ENCODE data around the gene TMEM134.
A peak's percentile ranks its signal among the peaks of the same experiment; 100 is the strongest.

Gene TMEM134

DNA sequence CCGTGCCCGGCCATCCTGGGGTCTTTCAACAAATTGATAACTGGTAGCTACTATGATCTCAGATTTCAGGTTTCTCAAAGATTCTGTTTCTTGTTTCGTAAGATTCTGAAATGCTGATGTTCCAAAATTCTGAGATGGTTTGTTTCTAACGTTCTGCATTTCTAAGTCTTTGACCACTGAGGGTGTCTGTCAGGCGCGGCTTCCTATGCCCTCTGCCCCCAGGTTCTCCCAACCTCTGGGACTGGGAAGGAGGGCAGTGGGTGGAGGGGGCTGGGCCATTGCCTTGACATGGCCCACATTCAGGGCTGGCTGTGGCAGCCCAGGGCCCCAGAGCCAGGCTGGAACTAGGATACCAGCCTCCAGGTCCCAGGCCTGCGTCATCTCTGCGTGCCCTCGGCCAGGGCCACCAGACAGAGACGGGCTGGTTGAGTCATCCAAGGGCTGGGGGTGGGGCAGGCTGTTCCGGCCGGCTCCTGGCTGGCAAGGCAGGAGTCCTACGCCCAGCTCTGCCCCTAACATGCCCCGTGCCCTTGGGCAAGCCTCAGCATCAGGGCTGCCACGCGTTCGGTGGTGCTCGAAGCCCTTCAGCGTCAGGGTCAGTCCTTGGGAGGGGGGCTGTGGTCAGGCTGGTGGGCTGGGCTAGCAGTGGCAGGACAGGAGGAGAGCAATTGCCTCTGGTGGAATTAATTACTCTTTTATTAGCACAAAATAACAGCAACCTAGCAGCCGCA, 5.2 kb downstream of the TMEM134 start:
- DNase-seq = peak in 14 of 56 donors; percentile 18 to 55 (median 34)

DNA sequence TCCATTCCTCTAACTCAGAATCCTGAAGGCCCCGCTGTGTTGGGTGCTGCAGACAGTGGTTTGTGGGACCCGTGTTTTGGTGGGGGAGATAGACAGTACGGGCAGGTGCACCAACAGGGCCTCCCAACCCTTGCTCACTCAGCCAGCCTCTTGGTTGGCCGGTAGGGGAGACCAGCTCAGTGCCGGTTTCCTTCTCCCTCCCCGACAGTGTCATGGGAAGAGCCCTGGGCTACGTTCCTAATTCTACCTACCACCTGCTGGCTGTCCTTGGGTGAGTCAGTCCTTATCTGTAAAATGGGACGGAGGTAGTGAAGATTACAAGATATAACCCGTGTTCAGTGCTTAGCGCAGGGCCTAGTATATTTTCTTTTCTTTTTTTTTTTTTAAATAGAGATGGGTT, 5.9 kb downstream of the TMEM134 start:
- no peak for DNase-seq

DNA sequence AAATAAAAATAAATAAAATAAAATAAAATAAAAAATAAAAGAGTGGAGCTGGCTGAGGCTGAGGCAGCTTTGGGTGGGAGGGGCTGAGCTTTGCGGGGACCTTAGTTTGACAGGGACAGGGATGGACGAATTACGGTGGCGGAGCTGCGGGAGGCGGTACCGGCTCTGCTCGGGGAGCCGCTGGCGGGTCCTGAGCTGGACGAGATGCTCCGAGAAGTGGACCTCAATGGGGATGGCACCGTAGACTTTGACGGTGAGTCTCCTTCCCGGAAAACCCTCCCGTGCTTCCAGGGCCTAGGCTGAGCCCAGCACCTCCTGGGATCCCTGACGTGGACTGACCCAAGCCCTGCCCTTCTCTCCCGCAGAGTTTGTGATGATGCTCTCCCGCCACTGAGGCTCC, 10.8 kb downstream of the TMEM134 start:
- DNase-seq = no peak

DNA sequence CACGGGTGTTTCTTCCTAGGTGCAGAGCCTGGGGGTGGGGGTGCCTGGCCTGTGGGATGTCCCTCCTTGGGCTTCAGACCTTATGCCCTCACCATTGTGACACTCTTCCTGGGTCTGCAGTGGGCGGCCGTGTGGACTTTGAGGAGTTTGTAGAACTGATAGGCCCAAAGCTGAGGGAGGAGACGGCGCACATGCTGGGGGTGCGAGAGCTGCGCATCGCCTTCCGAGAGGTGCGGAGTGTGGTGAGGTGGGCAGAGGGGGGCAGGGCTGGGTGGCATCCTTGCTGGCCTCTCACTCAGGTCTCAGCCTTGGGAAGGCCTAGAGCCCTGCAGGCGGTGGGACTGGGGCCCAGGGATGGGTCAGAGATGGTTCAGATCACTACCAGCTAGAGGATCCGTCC, 11.6 kb downstream of the TMEM134 start:
- no peak for DNase-seq

DNA sequence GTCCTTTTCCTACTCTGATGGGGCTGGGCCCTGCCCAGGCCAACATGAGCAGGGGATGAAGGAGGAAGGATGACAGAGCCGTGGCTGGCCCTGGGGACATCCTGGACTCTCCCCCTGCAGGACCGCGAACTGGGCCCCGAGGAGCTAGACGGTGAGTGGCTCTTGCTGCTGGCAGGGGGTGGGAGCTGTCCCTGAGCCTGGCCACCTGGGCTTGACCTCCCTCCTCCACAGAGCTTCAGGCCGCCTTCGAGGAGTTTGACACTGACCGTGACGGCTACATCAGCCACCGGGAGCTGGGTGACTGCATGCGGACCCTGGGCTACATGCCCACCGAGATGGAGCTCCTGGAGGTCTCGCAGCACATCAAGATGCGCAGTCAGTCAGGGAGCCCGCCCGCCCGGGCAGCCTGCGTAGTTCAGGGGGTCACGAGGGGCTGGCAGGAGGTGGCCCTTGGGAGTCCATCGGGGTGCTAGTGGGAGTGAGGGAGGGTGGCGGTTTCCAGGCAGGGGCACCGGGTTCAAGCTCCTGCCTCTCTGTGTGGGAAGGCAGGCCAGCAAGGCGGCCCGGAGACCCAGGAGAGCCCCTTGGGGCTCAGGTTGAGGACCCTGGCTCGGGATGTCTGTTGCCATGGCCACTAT, 12.9 kb downstream of the TMEM134 start:
- DNase-seq = no peak

DNA sequence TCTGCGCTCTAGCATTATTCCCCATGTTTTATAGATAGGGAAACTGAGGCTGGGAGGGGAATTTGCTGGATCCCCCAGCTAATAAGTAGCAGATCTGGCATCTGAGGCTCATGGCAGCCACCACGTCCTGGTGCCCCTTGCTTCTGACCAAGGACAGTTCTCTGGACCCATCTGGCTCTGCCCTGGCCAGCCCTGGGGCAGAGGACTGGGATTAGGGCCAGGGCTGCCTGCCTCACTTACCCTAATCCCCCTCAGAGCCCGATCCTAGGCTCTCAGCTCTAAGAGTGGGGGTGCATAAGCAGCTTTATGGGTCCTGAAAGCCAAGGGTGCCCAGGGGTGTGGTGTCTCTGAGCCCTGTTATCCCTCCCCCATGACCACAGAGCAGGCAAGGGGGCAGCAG, 14.0 kb downstream of the TMEM134 start, which contains the start of gene CABP4:
CABP4 (plus strand) TSS at position 301 of the 400 bp plus-strand sequence; CDS start at position 371, 70 bp downstream.
- no peak for DNase-seq

DNA sequence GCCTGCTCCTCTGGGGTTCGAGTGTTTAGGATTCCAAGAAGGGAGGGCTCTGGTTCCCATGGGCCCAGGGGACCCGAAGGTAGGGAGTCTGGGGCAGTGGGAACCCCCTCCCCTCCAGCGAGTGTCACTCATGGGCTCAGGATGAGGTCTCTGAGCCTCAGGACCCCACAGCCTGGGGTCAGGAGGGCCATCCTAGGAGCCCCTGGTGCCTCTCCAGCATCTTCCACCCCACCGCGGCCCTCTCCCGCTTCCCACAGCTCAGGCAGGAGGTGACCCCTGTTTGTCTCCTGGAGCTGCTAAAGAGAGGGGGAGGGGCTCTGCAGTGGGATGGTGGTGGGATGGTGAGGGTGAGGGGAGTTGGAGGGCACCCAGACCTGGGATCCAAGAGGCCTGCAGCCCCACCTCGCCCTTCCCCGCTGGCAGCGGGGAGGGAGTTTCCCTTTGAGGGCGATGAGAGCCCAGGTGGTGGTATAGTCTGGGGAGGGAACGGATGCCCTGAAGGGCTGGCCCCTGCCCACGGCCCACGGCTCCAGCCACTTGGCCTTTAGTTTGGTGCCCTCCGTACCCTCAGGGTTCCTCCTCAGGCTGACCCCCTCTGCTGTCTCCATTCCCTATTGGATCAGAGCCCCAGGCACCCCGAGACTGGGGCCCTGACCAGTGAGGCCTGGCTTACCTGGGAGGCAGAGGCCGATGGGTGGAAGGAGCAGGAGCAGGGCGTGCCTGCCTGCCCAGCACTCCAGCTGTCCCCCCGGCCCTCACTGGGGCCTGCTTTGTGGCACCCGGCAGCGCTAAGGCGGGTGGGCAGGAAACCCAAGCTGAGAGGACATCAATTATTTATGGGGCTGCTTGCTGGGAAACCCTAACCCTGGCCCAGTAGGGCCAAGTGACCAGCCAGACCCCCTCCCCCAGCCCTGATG, 15.0 kb downstream of the TMEM134 start:
- no peak for DNase-seq

DNA sequence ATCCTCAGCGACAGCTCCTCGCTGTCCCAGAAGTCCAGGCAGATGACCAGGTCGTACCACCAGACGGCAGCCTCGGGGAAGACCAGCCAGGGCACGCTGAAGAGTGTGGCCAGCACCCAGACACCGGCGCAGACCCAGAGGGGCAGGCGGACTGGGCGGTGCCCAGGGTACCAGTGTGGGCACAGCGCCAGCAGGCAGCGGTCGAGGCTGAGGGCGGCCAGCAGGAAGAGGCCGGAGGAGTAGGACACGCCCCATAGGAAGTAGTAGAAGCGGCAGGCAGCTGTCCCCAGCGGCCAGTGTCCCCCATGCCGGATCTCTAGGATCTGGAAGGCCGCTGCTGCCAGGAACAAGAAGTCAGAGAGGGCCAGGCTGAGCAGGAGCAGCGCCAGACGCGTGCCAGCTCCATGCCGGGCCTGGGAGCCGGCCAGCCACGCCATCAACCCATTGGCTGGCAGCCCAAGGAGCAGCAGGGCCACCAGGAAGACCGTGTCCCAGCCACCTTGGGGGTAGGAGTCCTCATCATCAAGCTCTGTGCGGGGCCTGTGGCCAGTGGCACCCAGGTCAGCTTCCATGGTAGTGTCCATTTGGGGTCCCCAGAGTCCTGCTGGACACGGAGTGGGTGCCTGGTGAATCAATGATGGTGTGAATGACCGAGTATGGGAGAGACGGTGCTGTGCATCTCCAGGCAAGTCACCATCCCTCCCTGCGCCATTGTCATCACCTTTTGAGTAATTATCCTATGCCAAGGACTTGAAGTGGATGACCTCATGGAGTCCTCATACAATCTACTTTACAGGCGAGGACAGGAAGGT, 16.7 kb downstream of the TMEM134 start, which contains the start of gene GPR152:
GPR152 (minus strand) TSS at position 589 of the 812 bp plus-strand sequence; CDS start at position 584, 5 bp downstream.
- DNase-seq = peak in 7 of 56 donors; percentile 16 to 73 (median 31)

DNA sequence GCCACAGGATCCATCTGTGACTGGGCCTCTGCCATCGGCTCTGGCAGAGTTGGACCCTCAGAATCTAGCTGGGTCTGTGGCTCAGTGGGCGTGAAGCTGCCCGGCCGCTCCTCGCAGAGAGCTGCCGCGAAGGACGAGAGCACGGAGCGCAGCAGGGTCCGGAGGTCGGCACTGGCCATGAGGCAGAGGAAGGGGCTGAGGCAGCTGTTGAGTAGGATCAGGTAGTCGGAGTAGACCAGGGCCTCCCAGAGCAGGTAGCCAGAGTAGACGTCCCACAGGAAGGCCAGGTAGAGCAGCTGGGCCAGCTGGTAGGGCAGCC, 17.4 kb downstream of the TMEM134 start:
- no peak for DNase-seq

DNA sequence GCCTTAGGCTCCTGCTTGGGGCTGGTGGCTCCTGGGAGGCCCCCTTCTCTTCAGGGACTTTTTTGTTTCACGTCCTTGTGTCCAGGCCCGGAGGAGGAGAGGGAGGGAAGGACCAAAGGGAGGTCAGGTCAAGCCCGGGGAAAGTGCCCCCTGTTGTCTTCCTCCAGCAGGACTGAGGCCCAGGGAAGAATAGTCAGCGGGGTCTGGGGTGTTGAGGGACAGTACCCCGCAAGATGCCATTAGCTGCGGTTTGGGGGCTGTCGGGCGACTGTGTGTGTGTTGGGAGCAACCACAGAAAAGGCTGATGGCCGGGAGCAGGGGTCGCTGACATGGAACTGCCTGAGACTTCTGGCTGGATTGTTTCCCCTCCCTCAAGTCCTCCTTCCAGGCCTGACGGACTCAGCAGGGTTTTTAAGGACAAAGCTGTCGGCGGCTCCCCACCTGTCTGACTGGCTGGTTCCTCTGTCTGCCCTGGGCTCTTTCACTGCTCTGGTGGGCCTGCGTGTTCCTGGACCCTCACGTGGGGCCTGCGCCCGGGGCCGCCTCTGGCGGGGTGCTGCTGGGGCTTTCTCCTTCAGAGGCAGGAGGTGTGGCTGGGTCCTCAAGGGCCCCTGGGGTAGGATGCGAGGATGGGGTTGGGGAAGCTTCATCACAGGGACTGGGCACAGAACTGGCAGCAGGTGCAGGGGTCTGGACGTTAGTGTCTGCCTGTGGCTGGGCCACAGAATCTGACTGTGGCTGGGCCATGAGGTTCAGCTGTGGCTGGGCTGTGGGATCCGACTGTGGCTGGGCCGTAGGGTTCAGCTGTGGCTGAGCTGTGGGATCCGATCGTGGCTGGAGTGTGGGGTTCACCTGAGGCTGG, 18.0 kb downstream of the TMEM134 start:
- DNase-seq = no peak

DNA sequence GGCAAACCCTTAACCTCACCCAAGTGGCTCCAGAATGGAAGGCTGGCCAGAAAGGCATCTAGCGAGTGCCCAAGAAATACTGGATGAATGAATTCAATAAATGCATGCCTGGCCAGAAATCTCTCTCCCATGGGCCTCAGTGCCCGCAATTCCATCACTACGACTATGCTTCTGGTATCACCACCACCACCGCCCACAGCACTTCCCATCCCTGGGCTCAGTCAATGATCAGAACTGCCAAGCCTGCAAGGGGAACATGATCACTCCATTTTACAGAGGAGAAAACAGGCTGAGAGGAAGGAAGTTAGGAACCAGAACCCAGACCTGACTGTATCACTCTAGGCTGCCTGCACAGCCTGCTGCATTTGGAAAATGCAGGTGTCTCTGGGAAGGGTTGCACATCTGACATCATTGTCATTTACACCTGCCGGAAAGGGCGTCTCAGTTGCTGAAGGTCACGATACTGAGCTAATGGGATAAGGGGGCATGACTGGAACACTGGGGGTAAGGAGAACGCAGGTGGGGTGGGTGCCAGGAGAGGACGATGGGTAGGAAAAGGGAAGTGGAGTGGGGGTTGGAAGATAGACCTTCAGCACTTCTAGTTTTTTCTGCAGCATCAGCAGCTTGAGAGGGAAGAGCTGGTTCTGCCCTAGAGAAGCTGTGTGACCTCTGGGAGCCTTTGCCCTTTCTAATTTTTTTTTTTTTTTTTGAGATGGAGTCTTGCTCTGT, 19.8 kb downstream of the TMEM134 start:
- peak in 1 of 56 donors; percentile 25 for DNase-seq

DNA sequence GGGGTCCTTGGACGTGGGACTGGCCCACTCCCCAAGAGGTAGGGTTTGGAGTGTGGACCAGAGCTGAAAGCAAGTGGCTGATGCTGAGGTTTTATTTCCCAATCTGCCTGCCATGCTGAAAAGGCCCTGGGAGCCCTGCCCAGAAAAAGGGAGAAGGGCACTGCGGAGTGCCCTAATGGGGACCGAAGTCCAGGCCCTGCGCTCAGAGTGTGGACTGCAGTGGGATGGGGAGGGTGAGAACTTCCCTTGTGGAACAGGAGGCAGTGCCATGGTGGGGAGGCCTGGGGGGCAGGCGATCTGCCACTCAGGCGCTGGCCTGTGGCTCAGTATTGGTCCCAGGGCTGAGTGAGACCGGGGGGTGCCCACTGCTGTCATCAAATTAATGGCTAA, 20.8 kb downstream of the TMEM134 start:
- DNase-seq = no peak

DNA sequence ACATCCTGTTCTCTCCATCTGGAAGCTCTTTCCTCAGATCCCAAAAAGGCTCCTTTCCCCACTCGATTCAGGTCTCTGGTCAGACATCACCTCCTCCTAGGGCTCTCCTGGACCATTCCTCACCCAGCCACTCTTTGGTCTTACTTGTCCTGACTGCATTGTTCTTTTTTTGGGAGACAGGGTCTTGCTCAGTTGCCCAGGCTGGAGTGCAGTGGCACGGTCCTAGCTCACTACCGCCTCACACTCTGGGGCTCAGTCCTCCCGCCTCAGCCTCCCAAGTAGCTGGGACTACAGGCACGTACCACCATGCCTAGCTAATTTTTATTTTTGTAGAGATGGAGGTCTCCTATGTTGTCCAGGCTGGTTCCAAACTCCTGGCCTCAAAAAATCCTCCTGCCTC, 23.5 kb downstream of the TMEM134 start:
- DNase-seq = no peak

DNA sequence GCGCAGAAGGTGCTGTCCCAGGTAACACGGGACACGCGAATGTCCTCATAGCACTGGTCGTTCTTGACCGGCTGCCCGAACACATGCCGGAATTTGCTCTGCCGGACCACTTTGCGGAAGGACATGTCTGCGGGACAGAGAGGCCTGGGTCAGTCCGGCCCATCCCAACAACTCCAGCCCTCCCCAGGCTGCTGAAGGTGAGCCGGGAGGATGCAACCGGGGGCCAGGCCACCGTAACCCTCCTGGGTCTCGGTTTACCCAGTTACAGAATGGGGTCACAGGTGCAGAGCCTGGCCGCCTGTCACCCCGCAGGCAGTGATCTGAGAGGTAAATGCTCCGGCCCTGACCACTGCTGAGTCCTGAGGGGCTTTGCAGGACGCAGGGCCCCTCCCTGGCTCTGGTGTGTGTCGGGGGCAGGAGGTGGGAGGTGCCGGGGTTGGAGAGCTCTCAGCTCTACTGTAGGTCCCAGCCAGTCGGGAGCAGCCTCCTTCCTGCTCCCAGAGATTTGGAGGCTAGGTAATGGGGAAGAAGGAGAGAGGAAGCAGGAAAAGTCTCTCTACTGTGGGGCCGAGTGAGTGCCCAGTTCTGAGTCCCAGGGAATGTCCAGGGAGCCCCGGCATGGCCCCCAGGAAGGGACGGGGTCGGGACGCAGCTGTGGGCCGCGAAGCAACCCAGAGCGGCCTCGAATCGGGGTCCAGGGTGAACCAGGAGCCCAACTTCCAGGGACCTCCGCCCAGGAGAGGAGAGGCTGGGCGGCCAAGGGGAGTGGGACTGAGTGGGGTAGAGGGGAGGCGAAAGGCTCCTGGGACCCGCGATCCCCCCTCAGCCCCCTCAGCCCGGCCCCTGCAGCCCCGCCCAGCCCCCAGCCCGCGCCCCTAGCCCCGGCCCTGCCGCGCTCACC, 26.3 kb downstream of the TMEM134 start:
- no peak for DNase-seq

DNA sequence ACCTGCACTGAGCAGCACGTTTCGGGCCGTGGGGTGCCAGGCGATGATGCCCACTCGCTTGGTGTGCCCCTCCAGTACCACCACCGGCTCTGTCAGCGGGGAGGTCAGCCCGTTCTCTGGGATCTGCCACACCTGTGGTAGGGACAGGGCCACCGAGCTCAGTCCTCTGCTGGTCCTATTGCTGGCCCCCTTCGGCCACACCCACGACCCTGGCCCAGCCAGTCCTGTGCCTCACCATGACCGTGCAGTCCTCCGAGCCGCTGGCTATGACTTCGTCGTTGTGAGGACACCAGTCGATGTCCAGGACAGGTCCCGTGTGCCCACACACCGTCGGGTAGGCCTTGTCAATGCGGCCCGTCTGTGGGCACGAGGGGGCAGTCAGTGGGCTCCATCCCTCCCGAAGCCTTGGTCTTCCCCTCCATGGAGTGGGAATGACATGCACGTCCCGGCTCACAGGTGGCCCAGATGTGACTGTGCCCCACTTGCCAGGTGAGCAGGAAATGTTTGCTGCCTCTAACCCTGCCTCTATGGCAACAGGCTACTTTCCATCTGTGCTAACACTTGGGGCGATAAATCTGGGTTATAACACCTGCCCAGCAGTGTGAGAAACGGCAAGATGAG, 27.2 kb downstream of the TMEM134 start:
- no peak for DNase-seq

DNA sequence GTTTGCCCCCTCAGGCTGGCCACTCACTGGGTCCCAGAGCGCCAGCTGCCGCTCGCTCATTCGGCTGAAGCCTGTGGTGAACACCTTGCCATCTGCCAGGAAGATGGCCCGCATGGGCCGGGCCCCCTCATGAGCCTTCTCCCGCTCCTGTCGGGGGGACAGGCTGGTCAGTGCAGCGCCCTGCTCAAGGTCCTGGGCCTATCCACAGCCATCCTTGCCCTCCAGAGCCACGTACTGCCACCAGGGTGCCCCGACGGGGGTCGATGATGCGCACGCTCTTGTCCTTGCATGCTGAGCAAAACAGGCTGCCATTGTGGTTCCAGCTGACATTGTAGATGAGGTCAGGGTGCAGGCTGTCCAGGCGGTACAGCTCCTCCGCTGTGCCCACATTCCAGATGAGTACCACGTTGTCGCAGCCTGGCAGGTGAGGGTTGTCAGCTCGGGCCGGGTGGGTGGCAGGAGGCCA, 27.9 kb downstream of the TMEM134 start:
- no peak for DNase-seq

DNA sequence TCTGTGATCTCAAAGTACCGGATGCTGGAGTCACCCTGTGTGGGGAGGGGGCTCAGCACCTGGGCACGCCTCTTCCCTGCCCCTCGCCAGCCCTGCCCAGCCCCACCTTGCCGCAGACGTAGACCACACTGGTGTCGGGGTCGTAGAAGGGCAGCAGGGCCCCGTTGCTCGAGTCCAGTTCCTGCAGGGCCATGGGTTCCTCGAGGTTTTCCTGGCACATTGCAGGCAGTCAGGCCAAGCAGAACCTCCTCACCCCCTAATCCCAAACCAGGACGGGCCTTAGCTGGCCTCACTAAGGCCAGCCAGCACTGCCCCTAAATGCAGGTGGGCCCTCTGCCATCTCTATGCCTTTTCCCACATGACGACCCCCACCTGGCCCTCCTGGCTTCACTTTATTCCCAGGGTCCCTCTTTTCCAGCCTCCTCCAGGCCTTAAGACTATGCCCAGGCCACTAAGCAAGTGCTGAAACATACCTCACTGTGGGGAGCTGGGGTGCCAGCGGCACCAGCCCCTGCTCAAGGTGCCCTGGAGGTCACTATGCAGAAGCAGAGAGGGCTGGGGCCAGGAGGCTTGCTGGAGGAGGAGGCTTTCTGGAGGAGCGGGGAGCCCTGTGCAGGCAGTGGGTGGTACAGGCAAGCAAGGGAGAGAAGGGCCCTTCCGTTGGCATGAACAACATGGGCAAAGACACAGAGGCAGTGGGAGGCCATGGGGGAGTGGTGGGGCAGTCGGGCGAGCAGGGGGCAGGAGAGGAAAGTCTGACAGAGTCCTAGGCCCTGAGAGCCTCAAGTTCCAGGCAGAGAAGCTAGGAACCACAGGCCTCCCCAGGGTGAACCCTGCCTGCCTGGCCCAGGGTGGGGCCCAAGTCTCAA, 28.6 kb downstream of the TMEM134 start:
- no peak for DNase-seq
